PC-3 (cell line): ENCODE data around the gene TMTC3. TPM values are rescaled to one million over a fixed set of nuclear protein-coding genes. Genes with fewer than 3 reads are reported as not detected.

Experiments
- ATAC-seq: fragments of 200-7000 bp; cut with Tn5 transposase; 2 replicates; pipeline ENCODE4 v1.9.1; 2020; ENCODE audit warnings: mild to moderate bottlenecking, moderate library complexity
- BruUV-seq: library from RNA; stranded (reverse); fragments of 400-500 nt; replicated peaks from 2 replicates; lab custom pipeline; 2021; lab: Mats Ljungman, UMichigan
- CTCF ChIA-PET: fragments of 300-600 bp; sonication (Branson Sonifier 250); formaldehyde crosslinking; loops from one replicate; lab custom pipeline; 2022; ENCODE audit warnings: antibody characterized with exemption; lab: Charles Lee
- POLR2A ChIA-PET: fragments of 300-600 bp; sonication (Branson Sonifier 250); formaldehyde crosslinking; loops from one replicate; lab custom pipeline; 2022; ENCODE audit warnings: antibody characterized with exemption; ENCODE audit not compliant: unreplicated experiment; lab: Charles Lee
- DNase-seq: peaks from one replicate; pipeline ENCODE4 v3.0.0-alpha.2; 2015
- H2AFZ ChIP-seq: fragments of 300-600 bp; sonication (generic); 2 replicates; pipeline ENCODE4 v1.6.0; 2016; ENCODE audit warnings: antibody characterized with exemption, low read length
- H3F3A ChIP-seq: fragments of 300-600 bp; sonication (generic); one replicate; pipeline ENCODE4 v1.6.0; 2017; ENCODE audit warnings: antibody characterized with exemption, low read length, control low read depth, mild to moderate bottlenecking; ENCODE audit not compliant: unreplicated experiment
- H3K27ac ChIP-seq: fragments of 300-600 bp; sonication (generic); 2 replicates; pipeline ENCODE4 v1.5.1; 2016; ENCODE audit warnings: mild to moderate bottlenecking, low read length
- H3K27me3 ChIP-seq: fragments of 300-600 bp; sonication (generic); 2 replicates; pipeline ENCODE4 v1.6.1; 2016; ENCODE audit warnings: low read length, mixed read lengths
- H3K36me3 ChIP-seq: fragments of 300-600 bp; sonication (generic); 2 replicates; pipeline ENCODE4 v1.6.1; 2016; ENCODE audit warnings: low read depth, mixed run types, low read length, mixed read lengths
- H3K4me1 ChIP-seq: fragments of 300-600 bp; sonication (generic); 2 replicates; pipeline ENCODE4 v1.5.1; 2016; ENCODE audit warnings: low read length; ENCODE audit not compliant: insufficient read depth
- H3K4me2 ChIP-seq: fragments of 300-600 bp; sonication (generic); 2 replicates; pipeline ENCODE4 v1.6.0; 2016; ENCODE audit warnings: low read length
- H3K4me3 ChIP-seq: fragments of 300-600 bp; sonication (generic); 2 replicates; pipeline ENCODE4 v1.5.1; 2016; ENCODE audit warnings: mild to moderate bottlenecking, low read length, mixed read lengths
- H3K79me2 ChIP-seq: fragments of 300-600 bp; sonication (generic); 2 replicates; pipeline ENCODE4 v1.6.1; 2017; ENCODE audit warnings: low read length, mixed read lengths
- H3K9ac ChIP-seq: fragments of 300-600 bp; sonication (generic); 2 replicates; pipeline ENCODE4 v1.6.0; 2016; ENCODE audit warnings: mild to moderate bottlenecking, low read length
- H3K9me2 ChIP-seq: fragments of 300-600 bp; sonication (generic); replicated peaks from 2 replicates; pipeline ENCODE4 v1.6.1; 2016; ENCODE audit warnings: mixed run types, low read length, mixed read lengths
- H3K9me3 ChIP-seq: fragments of 300-600 bp; sonication (generic); 2 replicates; pipeline ENCODE4 v1.6.1; 2016; ENCODE audit warnings: low read length, mixed read lengths
- H4K20me1 ChIP-seq: fragments of 300-600 bp; sonication (generic); 2 replicates; pipeline ENCODE4 v1.6.1; 2016; ENCODE audit warnings: low read length, mixed read lengths
- EZH2 ChIP-seq: fragments of 300-600 bp; sonication (generic); IDR thresholded peaks from one replicate; pipeline ENCODE4 v1.6.1; 2017; ENCODE audit warnings: antibody characterized with exemption, mild to moderate bottlenecking, low read length; ENCODE audit not compliant: unreplicated experiment
- EZH2phosphoT487 ChIP-seq: fragments of 300-600 bp; sonication (generic); IDR thresholded peaks from 2 replicates; pipeline ENCODE4 v1.6.1; 2018; ENCODE audit warnings: mild to moderate bottlenecking, antibody characterized with exemption, low read length, borderline replicate concordance
- intact Hi-C: fragments of 100-400 bp; cut with micrococcal nuclease; formaldehyde crosslinking; loops from 2 replicates; pipeline ENCODE4 v1.9.0; 2023
- total RNA-seq: library from RNA; depleted of rRNA; stranded (reverse); fragments of >200 nt; gene quantifications from 2 replicates; pipeline ENCODE4 v1.2.3, GENCODE V29; 2014
- TF ChIP-seq, protein P1 (sequence below): fragments of 300-600 bp; sonication (generic); conservative IDR thresholded peaks from 2 replicates; pipeline ENCODE4 v1.5.1; 2017; ENCODE audit warnings: antibody characterized with exemption, low read depth, mild to moderate bottlenecking, low read length

TMTC3 gene
- total RNA-seq, 1 experiment from 2014 or later: 11.4 TPM

GRCh38 chr12:88144546-88145468 is 2.7 kb downstream of the TMTC3 start:
- TF ChIP-seq EZH2 (no peak), EZH2phosphoT487 (no peak)
- TF ChIP-seq, protein P1, sequence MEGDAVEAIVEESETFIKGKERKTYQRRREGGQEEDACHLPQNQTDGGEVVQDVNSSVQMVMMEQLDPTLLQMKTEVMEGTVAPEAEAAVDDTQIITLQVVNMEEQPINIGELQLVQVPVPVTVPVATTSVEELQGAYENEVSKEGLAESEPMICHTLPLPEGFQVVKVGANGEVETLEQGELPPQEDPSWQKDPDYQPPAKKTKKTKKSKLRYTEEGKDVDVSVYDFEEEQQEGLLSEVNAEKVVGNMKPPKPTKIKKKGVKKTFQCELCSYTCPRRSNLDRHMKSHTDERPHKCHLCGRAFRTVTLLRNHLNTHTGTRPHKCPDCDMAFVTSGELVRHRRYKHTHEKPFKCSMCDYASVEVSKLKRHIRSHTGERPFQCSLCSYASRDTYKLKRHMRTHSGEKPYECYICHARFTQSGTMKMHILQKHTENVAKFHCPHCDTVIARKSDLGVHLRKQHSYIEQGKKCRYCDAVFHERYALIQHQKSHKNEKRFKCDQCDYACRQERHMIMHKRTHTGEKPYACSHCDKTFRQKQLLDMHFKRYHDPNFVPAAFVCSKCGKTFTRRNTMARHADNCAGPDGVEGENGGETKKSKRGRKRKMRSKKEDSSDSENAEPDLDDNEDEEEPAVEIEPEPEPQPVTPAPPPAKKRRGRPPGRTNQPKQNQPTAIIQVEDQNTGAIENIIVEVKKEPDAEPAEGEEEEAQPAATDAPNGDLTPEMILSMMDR: no peak
- H3K27me3 ChIP-seq: no peaks in the 10 kb centered on the region
- H3K9ac ChIP-seq: no peak overlapping the region
- ChIA-PET POLR2A (no interaction called here), CTCF (no interaction called here)
- H3K79me2 ChIP-seq: peaks cover 49% of the 10 kb centered on the region
- H3K9me3 ChIP-seq: no peaks in the 10 kb centered on the region
- ATAC-seq (no peak), DNase-seq (no peak)
- no peaks in the 10 kb centered on the region for H3K36me3 ChIP-seq
- intact Hi-C loops: no loop called here
- H3K4me2 ChIP-seq: peak overlapping the region; percentile 88
- no peaks in the 10 kb centered on the region for H3F3A ChIP-seq
- no peak overlapping the region for H3K4me3 ChIP-seq
- no peak overlapping the region for H3K27ac ChIP-seq
- peaks cover 14% of the 10 kb centered on the region for H3K4me1 ChIP-seq
- no TSS peak for BruUV-seq
- no peak overlapping the region for H2AFZ ChIP-seq
- no peaks in the 10 kb centered on the region for H4K20me1 ChIP-seq
- H3K9me2 ChIP-seq: no peaks in the 10 kb centered on the region

DNA sequence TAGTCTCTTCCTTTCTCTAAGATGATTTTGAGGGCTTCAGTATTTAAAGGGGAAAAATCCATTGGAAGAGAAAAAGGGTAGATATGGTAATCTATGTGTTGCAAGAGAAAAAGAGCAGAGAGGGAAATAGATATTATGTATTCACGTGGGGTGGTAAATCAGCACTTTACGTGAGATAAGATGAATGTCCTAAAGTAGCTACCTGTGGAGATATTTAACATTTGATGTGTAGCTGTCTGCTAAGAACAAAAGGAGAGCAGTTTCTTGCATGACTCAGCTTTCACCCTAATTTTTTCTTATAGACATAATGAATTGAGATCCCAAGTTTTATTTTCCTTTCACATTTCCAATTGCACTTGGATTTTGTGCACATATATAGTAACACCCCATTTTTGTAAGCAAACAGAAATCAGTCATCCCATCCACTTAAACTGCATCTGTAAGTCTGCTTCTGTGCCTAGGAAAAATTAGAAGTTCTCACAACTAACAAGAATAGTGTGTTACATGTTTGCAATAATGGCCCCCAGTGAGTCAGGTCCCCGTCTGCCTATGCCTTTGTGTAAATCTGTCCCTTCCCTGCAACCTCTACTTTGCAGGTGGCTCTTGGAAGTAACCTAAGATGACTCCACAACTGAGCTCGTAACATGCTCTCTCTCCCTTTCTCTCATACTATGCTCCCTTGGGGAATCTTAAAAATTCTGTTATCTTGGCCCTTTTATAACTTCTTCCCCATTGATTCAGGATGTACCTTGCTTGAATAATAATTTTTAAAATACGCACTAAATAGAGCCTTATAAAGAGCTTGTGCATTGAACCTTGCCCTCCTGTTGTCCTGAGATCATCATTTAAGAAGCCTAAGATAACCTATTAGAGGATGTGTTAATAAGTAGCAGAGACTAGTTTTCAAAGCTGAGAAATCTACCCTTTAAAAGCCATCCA is 3.7 kb downstream of the TMTC3 start:
- Histone ChIP-seq H3K4me1 (peaks cover 14% of the 10 kb centered on the region), H2AFZ (no peak overlapping the region), H3K36me3 (no peaks in the 10 kb centered on the region), H3K9ac (no peak overlapping the region), H3K4me2 (no peak overlapping the region), H3K9me2 (no peaks in the 10 kb centered on the region), H4K20me1 (no peaks in the 10 kb centered on the region), H3K27me3 (no peaks in the 10 kb centered on the region), H3K4me3 (no peak overlapping the region), H3K79me2 (peaks cover 49% of the 10 kb centered on the region), H3F3A (no peaks in the 10 kb centered on the region), H3K27ac (no peak overlapping the region), H3K9me3 (no peaks in the 10 kb centered on the region)
- ATAC-seq (no peak), DNase-seq (no peak)
- POLR2A ChIA-PET: no interaction called here
- TF ChIP-seq, protein P1: no peak
- TF ChIP-seq EZH2: no peak
- no peak for TF ChIP-seq EZH2phosphoT487
- intact Hi-C loops: no loop called here
- BruUV-seq: no TSS peak
- CTCF ChIA-PET: no interaction called here
